Stimulated activated CD8-positive, alpha-beta memory T cell treated with anti-CD3 and anti-CD28 coated beads, Interleukin-7, amount 100 ng/mL, for 48 hours (primary cell): Measurements from ENCODE around the gene SDE2.
"Not testable (repeated sequence)": the region's sequence is repeated elsewhere in the genome, so short reads cannot be mapped to it uniquely, and the experiment has no call there.

Experiments used
- DNase-seq, 2 donors: peaks; one replicate each; pipeline ENCODE4 v3.0.0-alpha.2; 2020; ENCODE audit warnings: low read depth in 1 of 2; ENCODE audit errors: extremely low read depth in 1 of 2

Gene SDE2

DNA sequence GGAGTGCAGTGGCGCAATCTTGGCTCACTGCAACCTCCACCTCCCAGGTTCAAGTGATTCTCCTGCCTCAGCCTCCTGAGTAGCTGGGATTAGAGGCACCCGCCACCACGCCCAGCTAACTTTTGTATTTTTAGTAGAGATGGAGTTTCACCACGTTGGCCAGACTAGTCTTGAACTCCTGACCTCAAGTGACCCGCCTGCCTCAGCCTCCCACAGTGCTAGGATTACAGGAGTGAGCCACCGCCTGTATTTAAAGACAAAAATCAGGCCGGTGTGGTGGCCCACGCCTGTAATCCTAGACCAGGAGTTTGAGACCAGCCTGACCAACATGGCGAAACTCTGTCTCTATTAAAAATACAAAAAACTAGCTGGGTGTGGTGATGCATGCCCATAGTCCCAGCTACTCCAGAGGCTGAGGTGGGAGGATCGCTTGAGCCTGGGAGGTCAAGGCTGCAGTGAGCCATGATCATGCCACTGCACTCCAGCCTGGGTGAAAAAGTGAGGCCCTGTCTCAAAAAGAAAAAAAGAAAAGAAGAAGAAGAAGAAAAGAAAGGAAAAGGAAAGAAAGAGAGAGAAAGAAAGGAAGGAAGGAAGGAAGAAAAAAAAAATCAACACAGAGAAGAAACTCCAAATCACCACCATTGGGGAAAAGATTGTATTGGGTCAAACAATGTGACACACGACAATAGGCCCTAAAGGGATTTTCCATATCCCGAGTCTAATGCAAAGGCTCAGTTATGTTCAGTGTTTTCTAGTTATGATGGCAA lies 8.2 kb upstream of the SDE2 start:
- DNase-seq: not testable (repeated sequence)

DNA sequence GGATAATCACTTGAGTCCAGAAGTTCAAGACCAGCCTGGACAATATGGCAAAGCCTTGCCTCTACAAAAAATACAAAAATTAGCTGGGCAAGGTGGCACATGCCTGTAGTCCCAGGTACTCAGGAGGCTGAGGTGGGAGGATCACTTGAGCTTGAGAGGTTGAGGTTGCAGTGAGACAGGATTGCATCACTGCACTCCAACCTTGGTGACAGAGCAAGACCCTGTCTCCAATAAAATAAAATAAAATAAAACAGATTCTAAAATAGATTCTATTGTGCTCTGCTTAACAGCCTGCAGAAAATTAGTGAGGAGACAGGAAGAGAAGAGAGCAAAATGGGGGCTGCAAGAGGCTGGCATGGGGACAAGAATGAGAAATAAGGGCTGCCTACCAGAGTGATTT lies 7.5 kb upstream of the SDE2 start:
- DNase-seq: no peak

DNA sequence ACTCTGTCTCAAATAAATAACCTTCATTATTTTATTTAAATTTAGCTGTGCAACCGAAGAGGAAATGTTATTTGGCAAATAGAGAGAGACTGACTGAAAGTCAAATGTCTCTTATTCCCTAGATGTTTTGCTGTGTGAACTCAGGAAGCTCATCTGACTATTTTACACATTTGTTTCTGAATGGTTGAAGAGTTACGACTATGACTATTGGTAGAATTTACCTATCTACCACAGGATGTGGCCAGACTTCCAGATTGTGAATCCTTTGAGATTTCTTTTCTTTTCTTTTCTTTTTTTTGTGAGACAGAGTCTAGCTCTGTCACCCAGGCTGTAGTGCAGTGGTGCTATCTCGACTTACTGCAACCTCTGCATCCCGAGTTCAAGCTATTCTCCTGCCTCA lies 5.3 kb upstream of the SDE2 start:
- no peak for DNase-seq

DNA sequence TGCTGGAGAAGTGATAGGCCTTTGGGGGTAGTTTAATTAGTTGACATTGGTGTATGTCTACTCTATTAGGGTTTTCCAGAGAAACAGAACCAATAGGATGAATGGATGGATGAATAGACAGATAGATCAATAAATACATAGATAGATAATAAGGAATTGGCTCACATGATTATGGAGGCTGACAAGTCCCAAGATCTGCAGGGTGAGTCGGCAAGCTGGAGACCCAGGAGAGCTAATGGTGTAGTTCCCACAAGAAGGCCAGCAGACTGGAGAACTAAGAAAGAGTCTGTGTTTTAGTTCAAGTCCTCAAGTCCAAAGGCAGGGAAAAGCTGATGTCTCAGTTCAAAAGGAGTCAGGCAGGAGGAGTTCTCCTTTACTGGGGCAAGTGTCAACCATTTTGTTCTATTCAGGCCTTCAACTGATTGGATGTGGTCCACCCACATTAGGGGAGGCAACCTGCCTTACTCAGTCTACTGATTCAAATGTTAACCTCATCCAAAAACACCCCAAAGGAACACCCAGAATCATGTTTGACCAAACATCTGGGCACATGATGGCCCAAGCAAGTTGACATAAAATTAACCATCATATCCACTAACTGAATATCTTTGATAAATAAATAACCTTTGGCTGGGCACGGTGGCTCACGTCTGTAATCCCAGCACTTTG lies 4.5 kb upstream of the SDE2 start:
- DNase-seq: no peak

DNA sequence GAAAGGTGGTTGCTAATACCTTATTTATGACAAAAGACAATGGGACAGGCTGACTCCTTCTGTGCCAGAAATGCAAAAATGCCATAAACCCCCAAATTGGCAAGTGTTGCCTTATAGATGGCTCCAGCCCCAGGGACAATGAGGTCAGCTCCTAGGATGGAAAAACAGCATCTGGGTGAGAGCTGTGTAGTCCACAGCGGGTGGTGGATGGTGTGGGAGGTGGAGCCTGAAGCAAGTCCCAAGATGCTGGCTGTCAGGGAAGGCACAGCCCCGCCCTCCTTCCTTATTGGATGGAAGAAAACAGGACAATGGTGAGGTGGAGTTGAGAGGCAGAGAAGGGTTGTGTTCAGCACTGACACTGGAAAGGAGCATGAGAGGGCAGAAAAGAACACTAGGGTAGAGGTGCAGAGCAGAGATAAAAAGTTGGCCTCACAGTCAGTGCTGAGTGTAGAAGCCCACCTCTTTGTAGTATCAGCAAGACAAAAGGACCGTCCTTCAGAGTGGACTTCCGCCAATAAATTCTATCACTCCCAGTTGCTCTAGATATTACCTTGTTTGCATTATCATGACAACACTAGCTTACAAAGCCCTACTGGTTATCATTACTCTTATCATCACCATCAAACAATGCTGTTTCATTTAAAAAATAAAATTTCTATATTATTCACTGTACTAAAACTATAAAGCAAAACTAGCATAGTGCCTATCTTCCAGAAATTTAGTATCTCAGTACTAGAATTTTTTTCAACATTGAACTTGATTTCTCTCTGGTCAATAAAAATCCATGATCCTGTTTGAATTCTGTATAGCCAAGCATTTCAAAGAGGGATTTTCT lies 3.7 kb upstream of the SDE2 start:
- peak in 1 of 2 donors; percentile 20 for DNase-seq

DNA sequence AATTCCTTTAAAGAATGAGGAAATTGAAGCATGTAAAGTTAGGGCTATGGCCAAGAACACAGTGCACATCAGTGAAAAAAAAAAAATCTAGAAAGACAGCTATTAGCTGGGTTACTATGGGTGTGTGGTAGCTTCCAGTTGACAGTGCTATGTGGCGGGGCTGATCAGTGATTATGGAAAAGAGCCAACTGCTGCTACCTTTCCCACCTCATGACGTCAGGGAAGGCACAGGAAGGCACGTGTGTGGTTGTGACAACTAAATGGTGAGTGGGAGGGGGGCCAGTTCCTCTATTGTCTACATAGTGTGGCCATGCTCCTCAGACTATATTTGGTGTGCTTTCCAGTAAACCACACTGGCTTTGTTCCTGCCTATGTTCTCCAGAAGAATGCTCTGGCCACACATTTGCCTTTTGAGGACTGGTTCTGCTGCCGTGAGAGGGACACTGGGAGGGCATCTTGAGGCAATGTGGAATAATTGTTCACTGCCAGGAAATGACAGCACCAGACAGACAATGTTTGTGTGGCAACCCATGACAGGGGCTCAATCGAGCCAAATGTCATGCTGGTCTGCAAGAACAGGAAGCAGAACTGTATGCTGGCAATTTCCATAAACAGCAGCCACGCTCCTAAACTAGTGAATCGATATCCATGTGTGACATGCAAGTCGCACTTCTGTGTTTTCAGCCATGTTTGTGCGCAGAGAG lies 3.0 kb upstream of the SDE2 start:
- DNase-seq: peak; percentile 22 to 32

DNA sequence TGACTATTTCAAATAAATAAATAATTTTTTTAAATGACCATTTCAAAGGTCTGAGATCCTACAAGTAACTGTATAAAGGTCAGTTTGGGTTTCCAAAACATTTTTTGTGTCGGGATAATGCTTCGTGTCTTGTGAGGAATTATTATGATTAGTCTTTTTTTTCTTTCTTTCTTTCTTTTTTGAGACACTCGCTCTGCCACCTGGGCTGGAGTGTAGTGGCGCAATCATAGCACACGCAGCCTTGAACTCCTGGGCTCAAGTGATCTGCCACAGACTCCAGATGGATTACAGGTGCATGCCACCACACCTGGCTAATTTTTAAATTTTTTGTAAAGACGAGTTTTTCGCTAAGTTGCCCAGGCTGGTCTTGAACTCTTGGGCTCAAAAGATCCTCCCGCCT lies 1.9 kb upstream of the SDE2 start:
- no peak for DNase-seq

DNA sequence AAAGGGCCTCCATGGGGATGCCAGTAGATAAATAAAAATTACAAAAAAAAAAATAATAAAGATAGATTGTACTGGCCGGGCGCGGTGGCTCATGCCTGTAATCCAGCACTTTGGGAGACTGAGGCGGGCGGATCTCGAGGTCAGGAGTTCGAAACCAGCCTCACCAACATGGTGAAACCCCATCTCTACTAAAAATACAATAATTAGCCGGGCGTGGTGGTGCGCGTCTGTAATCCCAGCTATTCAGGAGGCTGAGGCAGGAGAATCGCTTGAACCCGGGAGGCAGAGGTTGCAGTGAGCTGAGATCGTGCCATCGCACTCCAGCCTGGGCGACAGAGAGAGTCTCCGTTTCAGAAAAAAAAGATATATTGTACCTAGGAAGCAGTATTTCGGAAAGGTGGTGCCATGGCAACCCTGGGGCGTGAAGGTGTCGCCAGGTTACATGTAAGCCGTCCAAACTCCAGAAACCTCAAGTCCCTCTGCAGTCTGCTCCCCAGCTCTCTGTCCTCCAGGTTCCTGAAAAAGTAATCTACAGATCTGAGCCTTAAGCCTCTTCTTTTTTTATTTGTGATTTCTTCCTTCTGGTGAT lies 1.4 kb upstream of the SDE2 start:
- not testable (repeated sequence) for DNase-seq

DNA sequence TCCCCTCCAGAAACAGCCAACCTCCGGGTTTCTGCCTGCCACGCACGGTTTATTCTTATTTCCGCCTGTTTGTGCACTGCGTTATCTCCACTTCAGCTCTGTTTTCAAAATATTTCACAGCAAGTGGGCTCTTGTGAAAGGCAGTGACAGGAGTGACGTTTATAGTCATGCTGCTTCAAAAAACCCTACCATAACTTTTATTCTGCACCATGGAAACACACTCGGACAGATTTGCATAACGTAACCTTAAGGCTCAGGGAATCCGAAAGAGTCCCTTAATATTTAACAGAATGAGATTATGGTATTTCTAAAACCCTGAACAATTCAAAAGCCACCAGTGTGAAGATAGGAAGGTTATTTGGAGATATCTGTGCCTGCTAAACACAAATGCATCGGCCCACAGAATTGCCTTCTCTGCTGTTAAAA lies 782 bp upstream of the SDE2 start:
- DNase-seq: no peak

DNA sequence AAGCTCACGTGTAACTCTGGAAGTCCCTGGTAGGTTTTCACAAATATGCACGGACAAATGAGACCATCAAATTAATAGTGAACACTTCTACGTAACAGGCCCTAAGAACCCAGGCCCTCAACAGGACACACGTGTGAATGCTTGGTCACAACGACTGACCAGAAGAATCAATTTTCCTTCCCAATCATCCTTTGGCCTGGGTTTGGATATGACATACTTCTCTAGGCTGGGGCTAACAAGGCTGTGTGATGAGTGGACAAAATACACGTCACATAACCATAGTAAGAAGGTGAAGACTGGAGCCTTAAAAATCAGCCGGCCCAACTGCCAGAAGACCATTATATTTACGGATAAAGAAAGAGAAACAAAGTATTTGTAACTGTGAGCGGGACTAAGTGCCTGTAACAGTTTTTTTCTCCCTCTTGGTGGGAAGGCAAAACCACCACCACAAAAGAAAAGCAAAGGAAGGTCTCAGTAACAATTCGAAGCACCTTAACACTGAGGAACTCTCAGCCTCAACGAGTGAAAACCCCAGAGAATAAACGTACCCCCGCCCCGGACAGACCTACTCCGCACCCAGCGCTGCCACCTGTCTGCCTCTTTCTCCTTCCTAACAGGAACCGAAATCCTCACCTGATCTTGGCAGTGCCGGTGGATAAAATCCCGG lies 450 bp downstream of the SDE2 start:
- no peak for DNase-seq

DNA sequence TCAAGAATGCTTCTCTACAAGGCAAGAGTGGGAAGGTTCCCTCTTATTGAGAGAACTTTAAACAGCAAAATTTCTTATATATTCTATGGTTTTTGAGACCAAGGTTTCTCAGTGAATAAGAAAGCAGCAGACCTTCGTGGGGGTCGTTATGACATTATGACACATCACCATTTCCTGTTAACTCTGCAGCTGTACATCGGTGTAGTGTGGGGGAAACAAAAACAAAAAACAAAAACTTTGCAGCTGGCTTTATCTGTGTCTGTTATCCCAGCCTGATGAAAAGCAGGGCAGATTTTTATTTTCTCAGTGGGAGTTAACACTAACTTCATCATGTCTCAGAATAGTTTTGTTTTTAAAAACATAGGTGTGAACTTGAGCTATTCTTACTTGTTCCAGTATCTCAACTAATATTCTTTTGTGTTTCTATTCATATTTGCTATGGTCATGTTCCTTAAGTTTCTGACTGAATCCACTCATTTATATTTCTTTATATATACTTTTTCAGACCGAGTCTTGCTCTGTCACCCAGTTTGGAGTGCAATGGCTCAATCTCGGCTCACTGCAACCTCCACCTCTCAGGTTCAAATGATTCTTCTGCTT lies 2.1 kb downstream of the SDE2 start:
- DNase-seq: no peak

DNA sequence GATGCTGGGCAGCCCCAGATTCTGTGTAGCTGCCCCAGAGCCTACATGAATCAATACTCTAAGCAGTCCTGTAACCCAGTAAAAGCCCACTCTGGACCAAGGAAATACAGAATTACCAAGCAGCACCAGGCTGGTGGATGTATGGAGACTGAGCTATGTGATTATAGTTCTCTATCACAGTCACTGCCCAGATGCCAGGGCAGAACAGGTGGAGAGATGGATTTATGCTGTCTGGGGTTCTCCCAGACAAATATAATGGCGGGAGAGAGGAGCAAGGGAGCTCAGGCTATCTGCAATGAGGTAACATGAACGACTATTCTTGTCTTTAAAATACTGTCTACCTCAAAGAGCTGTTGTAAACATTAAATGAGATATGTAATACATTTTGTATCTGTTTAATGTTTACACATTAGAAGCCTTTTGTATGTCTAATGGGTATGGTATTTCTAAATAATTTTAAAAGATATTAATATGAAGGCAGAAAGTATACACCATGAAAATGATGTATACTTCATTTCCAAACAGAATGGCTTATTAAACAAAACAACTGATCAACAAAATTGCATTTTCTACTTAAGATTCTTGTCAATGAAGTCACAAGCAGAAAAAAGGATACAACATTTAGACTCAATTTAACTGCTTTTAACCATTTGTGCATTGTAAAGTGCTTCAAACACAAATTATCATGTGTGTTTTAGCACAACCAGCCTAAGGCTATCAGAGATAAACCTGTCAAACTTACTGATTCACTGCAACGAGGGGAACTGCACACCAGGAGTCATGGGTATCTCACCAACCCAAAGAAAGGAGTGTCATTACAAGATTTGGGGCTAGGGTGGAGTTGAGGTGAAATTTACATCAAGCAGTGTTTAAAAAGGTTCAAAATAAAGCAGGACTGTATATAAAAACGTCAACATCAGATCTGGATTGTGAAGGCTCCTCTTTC lies 3.0 kb downstream of the SDE2 start:
- no peak for DNase-seq

DNA sequence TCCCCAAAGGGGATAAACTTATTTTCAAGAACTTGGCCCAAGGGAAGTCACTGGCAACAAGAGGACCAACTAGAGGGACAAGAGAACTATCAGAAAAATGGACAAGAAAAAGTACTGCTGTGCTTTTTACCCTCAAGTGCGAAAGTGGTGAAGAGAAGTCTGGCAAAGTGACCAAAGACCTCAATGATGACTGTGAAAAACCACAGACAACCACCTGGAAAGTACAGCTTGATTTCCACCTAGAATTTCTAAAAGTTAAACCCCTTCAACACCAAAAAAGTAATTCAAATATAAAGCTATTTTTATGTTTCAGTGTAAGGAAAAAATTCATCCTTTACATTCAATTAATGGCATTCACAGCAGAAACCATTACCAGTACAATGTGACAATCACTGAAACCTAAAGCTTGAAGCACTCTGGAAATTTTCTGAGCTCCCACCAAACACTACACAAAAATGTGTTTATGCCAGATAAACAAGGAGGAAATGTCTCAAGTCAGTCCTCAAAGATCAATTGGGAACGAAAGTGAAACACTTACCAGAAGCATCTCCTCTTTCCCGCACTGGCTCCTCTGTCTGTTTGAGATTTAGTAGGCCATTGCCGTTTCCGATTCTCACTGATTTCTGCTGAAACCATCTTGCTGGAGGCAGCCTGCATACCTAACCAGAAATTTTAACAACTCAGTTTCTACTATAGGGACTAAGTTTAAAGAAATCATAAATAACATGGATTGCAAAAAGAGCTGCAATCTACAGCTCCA lies 8.3 kb downstream of the SDE2 start:
- DNase-seq: no peak

DNA sequence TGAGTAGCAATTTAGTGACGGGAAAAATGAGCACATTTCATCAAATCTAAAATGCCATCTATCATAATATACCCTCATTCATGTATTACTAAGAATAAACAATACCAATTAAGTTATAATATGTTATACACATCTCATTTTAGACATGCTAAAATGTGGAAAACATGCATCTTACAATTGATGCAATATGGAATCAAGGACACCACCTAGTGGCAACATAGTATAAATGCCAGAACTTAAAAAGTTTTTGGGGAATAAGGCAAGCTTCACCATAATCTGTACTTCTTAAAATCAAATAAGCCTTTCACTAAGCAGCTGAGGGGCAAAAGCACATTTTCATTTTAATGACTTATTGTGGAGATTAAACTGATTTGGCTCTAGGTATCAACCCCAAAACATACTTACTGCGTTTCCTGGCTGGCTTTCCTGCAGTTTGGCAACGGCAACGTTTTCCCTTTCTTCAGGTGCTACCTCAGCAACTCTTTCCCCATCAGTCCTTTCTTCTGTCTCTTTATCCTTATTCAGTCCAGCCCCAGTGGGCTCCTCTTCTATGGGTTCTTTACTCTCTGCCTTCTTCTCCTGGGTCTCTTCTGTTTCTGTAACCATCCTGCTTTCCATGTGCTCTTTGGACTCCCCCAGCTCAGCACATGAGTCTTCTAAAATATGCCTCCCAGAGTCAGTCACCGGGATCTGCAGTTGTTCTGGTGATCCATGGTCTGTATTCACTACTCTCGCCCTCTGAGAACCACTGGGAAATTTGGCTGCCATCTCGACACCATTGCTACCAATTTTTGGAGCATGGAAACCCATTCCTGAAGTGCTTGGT lies 11.4 kb downstream of the SDE2 start:
- DNase-seq: no peak

DNA sequence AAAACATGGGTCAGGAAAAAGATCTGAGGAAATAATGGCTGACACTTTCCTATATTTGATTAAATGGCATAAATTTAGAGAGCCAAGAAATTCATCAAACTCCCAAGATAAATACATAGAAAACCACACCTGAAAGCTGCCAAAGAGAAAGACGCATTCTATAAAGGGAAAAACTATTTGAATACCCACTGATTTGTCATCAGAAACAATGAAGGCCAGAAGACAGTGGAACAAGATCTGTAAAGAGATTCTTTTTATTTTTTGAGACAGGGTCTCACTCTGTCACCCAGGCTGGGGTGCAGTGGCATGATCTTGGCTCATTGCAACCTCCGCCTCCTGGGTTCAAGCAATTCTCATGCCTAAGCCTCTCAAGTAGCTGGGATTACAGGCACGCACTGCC lies 17.4 kb downstream of the SDE2 start:
- DNase-seq: no peak

DNA sequence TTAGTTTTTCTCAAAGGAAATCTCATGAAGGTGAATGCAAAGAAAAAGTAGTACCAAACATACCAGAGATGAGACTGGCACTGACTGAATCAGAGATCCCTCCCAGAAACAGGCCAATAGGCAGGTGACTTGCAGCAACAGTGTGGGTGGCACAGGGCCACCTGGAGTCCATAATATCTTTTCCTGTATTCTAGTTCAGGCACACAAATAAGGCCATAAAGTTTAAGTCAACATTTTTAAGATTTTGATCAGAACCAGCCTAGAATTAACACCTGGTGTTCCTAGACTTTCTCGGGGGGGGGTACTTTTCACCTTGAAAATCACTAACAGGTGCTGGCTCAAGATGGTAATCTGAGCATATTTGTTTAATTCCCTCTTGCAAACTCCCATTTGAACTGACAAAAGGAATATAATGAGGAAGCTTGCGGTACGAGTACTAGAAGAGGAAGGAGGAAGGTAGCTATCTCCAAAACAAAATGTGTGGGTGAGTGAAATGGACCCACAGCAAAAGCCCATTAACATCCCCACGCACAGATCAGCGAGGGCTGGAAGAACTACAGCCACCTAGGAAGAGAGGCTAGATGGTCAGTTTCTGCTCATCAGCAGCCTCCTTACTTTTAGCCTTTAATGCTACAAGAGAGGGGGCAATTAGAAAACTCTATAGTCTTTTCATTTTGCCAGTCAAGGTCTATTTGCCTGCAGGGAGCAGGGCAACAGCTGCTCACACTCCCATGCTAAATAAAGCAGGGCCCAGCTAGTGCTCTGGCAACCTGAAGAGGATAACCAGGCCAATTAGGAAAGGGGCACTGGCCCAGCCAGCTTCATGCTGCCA lies 18.9 kb downstream of the SDE2 start:
- no peak for DNase-seq
